Measurements from ENCODE around the gene IMMP1L.
"Not testable (repeated sequence)": the region's sequence is repeated elsewhere in the genome, so short reads cannot be mapped to it uniquely, and the experiment has no call there.

Gene IMMP1L

GRCh38 chr11:31509429-31510345, at the start of gene IMMP1L, which contains the start of gene ELP4:
Gene IMMP1L (minus strand): TSS chr11:31509622. CDS start chr11:31463276, 46,346 bp downstream.
Gene ELP4 (plus strand): TSS chr11:31509767. CDS start chr11:31509785, 18 bp downstream.
- DNase-seq, result peak; percentile 94

GRCh38 chr11:31558001-31558400, 48.6 kb upstream of the IMMP1L start:
- DNase-seq, result no peak

- no peak for DNase-seq
Measured at GRCh38 chr11:31555938-31556337, 46.5 kb upstream of the IMMP1L start.

- no peak for DNase-seq
Measured at GRCh38 chr11:31542862-31543261, 33.4 kb upstream of the IMMP1L start.

GRCh38 chr11:31535479-31535878, 26.1 kb upstream of the IMMP1L start:
- no peak for DNase-seq

GRCh38 chr11:31531293-31531692, 21.9 kb upstream of the IMMP1L start:
- no peak for DNase-seq

GRCh38 chr11:31529701-31530100, 20.3 kb upstream of the IMMP1L start:
- DNase-seq, result no peak

GRCh38 chr11:31529189-31529588, 19.8 kb upstream of the IMMP1L start:
- no peak for DNase-seq

GRCh38 chr11:31521497-31522150, 12.2 kb upstream of the IMMP1L start:
- DNase-seq, result no peak

GRCh38 chr11:31512117-31512516, 2.7 kb upstream of the IMMP1L start:
- DNase-seq, result no peak

- DNase-seq, result peak; percentile 72
Measured at GRCh38 chr11:31509051-31509428, 382 bp downstream of the IMMP1L start.

- DNase-seq, result no peak
Measured at GRCh38 chr11:31500560-31500959, 8.9 kb downstream of the IMMP1L start.

GRCh38 chr11:31499576-31500178, 9.7 kb downstream of the IMMP1L start:
- no peak for DNase-seq

GRCh38 chr11:31493762-31494161, 15.7 kb downstream of the IMMP1L start:
- DNase-seq, result not testable (repeated sequence)

GRCh38 chr11:31493235-31493634, 16.2 kb downstream of the IMMP1L start:
- DNase-seq, result no peak

GRCh38 chr11:31492320-31492913, 17.0 kb downstream of the IMMP1L start:
- no peak for DNase-seq

GRCh38 chr11:31487848-31488247, 21.6 kb downstream of the IMMP1L start:
- DNase-seq, result no peak

GRCh38 chr11:31484497-31484896, 24.9 kb downstream of the IMMP1L start:
- DNase-seq, result no peak

- DNase-seq, result no peak
Measured at GRCh38 chr11:31480930-31481329, 28.5 kb downstream of the IMMP1L start.

GRCh38 chr11:31479066-31479465, 30.4 kb downstream of the IMMP1L start:
- no peak for DNase-seq

GRCh38 chr11:31478223-31478590, 31.2 kb downstream of the IMMP1L start:
- no peak for DNase-seq

- no peak for DNase-seq
Measured at GRCh38 chr11:31477528-31478222, 31.7 kb downstream of the IMMP1L start.

- DNase-seq, result no peak
Measured at GRCh38 chr11:31474083-31474482, 35.3 kb downstream of the IMMP1L start.

Data from KG1 (cell line).